ENCODE results near the gene F5. TPM values are rescaled to one million over a fixed set of nuclear protein-coding genes. Genes with fewer than 3 reads are reported as not detected.

Gene F5
- total RNA-seq, 1 experiment from 2014 or later: not detected

GRCh38 chr1:169528215-169529067 is 57.8 kb downstream of the F5 start:
- DNase-seq: no peak
- Histone ChIP-seq H3K36me3 (no peaks in the 10 kb centered on the region), H3K27me3 (peaks cover 3% of the 10 kb centered on the region; the same call in 1 of the 2 replicates), H3K9me3 (no peaks in the 10 kb centered on the region), H3K4me3 (no peak overlapping the region)

GRCh38 chr1:169527451-169528214 is 58.6 kb downstream of the F5 start:
- Histone ChIP-seq H3K9me3 (no peaks in the 10 kb centered on the region), H3K36me3 (no peaks in the 10 kb centered on the region), H3K27me3 (peaks cover 3% of the 10 kb centered on the region; the same call in 1 of the 2 replicates), H3K4me3 (no peak overlapping the region)
- DNase-seq: no peak

GRCh38 chr1:169527001-169527400 is 59.3 kb downstream of the F5 start:
- H3K27me3 ChIP-seq: no peaks in the 10 kb centered on the region
- H3K4me3 ChIP-seq: no peak overlapping the region
- H3K36me3 ChIP-seq: no peaks in the 10 kb centered on the region
- no peak for DNase-seq
- H3K9me3 ChIP-seq: no peaks in the 10 kb centered on the region

GRCh38 chr1:169526120-169526832 is 60.0 kb downstream of the F5 start:
- H3K4me3 ChIP-seq: no peak overlapping the region
- DNase-seq: no peak
- H3K27me3 ChIP-seq: no peaks in the 10 kb centered on the region

GRCh38 chr1:169525391-169525790 is 60.9 kb downstream of the F5 start:
- DNase-seq: no peak
- no peaks in the 10 kb centered on the region for H3K9me3 ChIP-seq
- H3K4me3 ChIP-seq: no peak overlapping the region
- no peaks in the 10 kb centered on the region for H3K27me3 ChIP-seq
- no peaks in the 10 kb centered on the region for H3K36me3 ChIP-seq

More at GRCh38 chr1:169526120-169526832, 60.0 kb downstream of the F5 start:
- H3K9me3 ChIP-seq: no peaks in the 10 kb centered on the region
- H3K36me3 ChIP-seq: no peaks in the 10 kb centered on the region

GRCh38 chr1:169523904-169524303 is 62.4 kb downstream of the F5 start:
- H3K4me3 ChIP-seq: no peak overlapping the region

GRCh38 chr1:169521226-169521625 is 65.1 kb downstream of the F5 start:
- no peaks in the 10 kb centered on the region for H3K36me3 ChIP-seq
- no peaks in the 10 kb centered on the region for H3K9me3 ChIP-seq
- H3K4me3 ChIP-seq: no peak overlapping the region
- H3K27me3 ChIP-seq: no peaks in the 10 kb centered on the region; the same call in 1 of the 2 replicates
- no peak for DNase-seq

More at GRCh38 chr1:169523904-169524303, 62.4 kb downstream of the F5 start:
- H3K9me3 ChIP-seq: no peaks in the 10 kb centered on the region
- H3K36me3 ChIP-seq: no peaks in the 10 kb centered on the region
- no peak for DNase-seq
- no peaks in the 10 kb centered on the region; the same call in 1 of the 2 replicates for H3K27me3 ChIP-seq

- Histone ChIP-seq H3K9me3 (no peaks in the 10 kb centered on the region), H3K36me3 (no peaks in the 10 kb centered on the region), H3K27me3 (no peaks in the 10 kb centered on the region; the same call in 1 of the 2 replicates), H3K4me3 (no peak overlapping the region)
- DNase-seq: peak; percentile 9
These were observed 68.6 kb downstream of the F5 start for GRCh38 chr1:169517558-169518186.

- no peaks in the 10 kb centered on the region for H3K9me3 ChIP-seq
These were observed 70.6 kb downstream of the F5 start for GRCh38 chr1:169515641-169516040.

GRCh38 chr1:169514566-169515270 is 71.6 kb downstream of the F5 start:
- Histone ChIP-seq H3K4me3 (no peak overlapping the region), H3K27me3 (no peaks in the 10 kb centered on the region; the same call in 1 of the 2 replicates), H3K9me3 (no peaks in the 10 kb centered on the region), H3K36me3 (no peaks in the 10 kb centered on the region)
- DNase-seq: peak; percentile 32

More at GRCh38 chr1:169515641-169516040, 70.6 kb downstream of the F5 start:
- Histone ChIP-seq H3K27me3 (no peaks in the 10 kb centered on the region; the same call in 1 of the 2 replicates), H3K36me3 (no peaks in the 10 kb centered on the region), H3K4me3 (no peak overlapping the region)
- no peak for DNase-seq

- Histone ChIP-seq H3K4me3 (no peak overlapping the region), H3K36me3 (no peaks in the 10 kb centered on the region), H3K27me3 (no peaks in the 10 kb centered on the region), H3K9me3 (no peaks in the 10 kb centered on the region)
- DNase-seq: no peak
These were observed 73.1 kb downstream of the F5 start for GRCh38 chr1:169513208-169513607.

GRCh38 chr1:169511316-169512005 is 74.8 kb downstream of the F5 start:
- DNase-seq: peak; percentile 55
- Histone ChIP-seq H3K27me3 (no peaks in the 10 kb centered on the region), H3K9me3 (no peaks in the 10 kb centered on the region), H3K4me3 (no peak overlapping the region), H3K36me3 (no peaks in the 10 kb centered on the region)

- no peak overlapping the region for H3K4me3 ChIP-seq
- H3K9me3 ChIP-seq: no peaks in the 10 kb centered on the region
- no peaks in the 10 kb centered on the region for H3K36me3 ChIP-seq
- no peak for DNase-seq
- no peaks in the 10 kb centered on the region for H3K27me3 ChIP-seq
These were observed 76.2 kb downstream of the F5 start for GRCh38 chr1:169510060-169510459.

GRCh38 chr1:169509354-169509753 is 76.9 kb downstream of the F5 start:
- no peak for DNase-seq
- Histone ChIP-seq H3K9me3 (no peaks in the 10 kb centered on the region), H3K4me3 (no peak overlapping the region), H3K36me3 (no peaks in the 10 kb centered on the region), H3K27me3 (no peaks in the 10 kb centered on the region)
